Right renal pelvis (tissue), 4 donors: Measurements from ENCODE around the gene ATP2C2. TPM values are rescaled to one million over a fixed set of nuclear protein-coding genes. Genes with fewer than 3 reads are reported as not detected.
"Not testable (repeated sequence)": the region's sequence is repeated elsewhere in the genome, so short reads cannot be mapped to it uniquely, and the experiment has no call there.

ENCODE experiments used
- DNase-seq, 4 donors: peaks; one replicate each; pipeline ENCODE4 v3.0.0-alpha.2; 2013; ENCODE audit warnings: low read depth in 4 of 4, low spot score in 3 of 4, missing footprints in 1 of 4
- polyA plus RNA-seq, 4 donors: library from polyadenylated mRNA; unstranded; fragments of 120-200 nt; gene quantifications; one replicate each; pipeline ENCODE4 v1.2.1, GENCODE V29; 2013; ENCODE audit not compliant: insufficient read length in 4 of 4

ATP2C2 gene
- polyA plus RNA-seq, 4 donors = 0.45 to 1.5 (median 0.85) TPM

GRCh38 chr16:84446596-84447392 lies 78.5 kb downstream of the ATP2C2 start:
- no peak for DNase-seq

- no peak for DNase-seq
These were observed 80.1 kb downstream of the ATP2C2 start for GRCh38 chr16:84448444-84448843.

GRCh38 chr16:84449156-84450140 lies 81.1 kb downstream of the ATP2C2 start:
- DNase-seq = no peak

GRCh38 chr16:84450176-84450865 lies 82.0 kb downstream of the ATP2C2 start:
- no peak for DNase-seq

GRCh38 chr16:84451010-84451676 lies 82.8 kb downstream of the ATP2C2 start:
- not testable (repeated sequence) for DNase-seq

GRCh38 chr16:84451781-84452180 lies 83.4 kb downstream of the ATP2C2 start:
- DNase-seq = no peak

GRCh38 chr16:84453061-84453752 lies 84.9 kb downstream of the ATP2C2 start:
- DNase-seq = no peak

- DNase-seq = no peak
These were observed 86.3 kb downstream of the ATP2C2 start for GRCh38 chr16:84454611-84455010.

- no peak for DNase-seq
These were observed 86.7 kb downstream of the ATP2C2 start for GRCh38 chr16:84455031-84455430.

- no peak for DNase-seq
These were observed 90.5 kb downstream of the ATP2C2 start for GRCh38 chr16:84458606-84459532.

- DNase-seq = no peak
These were observed 91.2 kb downstream of the ATP2C2 start for GRCh38 chr16:84459533-84459894.

GRCh38 chr16:84459941-84460405 lies 91.6 kb downstream of the ATP2C2 start:
- no peak for DNase-seq

- no peak for DNase-seq
These were observed 92.2 kb downstream of the ATP2C2 start for GRCh38 chr16:84460406-84461028.

GRCh38 chr16:84461029-84461412 lies 92.7 kb downstream of the ATP2C2 start:
- DNase-seq = no peak

- no peak for DNase-seq
These were observed 93.3 kb downstream of the ATP2C2 start for GRCh38 chr16:84461413-84462295.

- DNase-seq = no peak
These were observed 94.2 kb downstream of the ATP2C2 start for GRCh38 chr16:84462296-84463210.
